ENCODE data around the gene KSR2. TPM values are rescaled to one million over a fixed set of nuclear protein-coding genes. Genes with fewer than 3 reads are reported as not detected.

The KSR2 gene
- total RNA-seq, 1 donor from 2014 or later, result 0.28 TPM

DNA sequence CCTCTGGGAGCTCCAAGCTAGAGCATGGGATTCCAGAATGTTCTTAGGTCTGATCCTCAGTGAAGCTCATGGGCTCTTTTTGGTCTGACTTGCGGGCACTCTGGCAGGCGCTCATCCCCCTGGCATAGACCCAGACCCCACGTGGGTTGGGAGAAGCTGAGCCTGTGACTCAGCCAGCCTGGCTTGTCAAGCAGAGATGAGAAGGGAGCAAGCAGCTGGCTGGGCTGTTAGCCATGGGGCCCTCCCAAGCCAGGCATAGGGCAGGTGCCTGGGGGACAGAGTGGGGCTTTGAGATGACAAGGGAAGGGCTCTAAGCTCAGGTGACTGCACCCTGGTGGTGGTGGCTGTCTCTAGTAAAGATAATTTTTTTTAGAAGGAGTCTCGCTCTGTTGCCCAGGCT is 527.0 kb downstream of the KSR2 start:
- ATAC-seq, result peak; percentile 43

DNA sequence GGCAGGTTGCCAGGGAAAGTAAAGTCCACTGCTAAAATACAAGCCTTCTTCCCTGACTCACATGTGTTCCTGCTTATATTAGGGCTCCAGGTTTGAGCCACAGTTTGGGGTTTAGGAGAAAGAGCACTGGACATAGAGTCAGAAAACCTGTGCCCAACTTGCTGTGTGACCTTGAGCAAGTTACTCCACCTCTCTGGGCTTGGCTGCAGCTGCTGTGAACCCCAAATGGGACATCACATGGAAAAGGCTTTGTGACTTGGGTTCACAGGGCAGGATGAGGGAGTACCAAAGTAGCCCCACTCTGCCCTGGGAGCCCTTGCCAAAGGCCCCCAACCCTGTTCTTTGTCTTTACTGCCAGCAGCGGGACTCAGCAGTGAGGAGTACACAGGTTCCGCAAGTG is 528.4 kb downstream of the KSR2 start:
- ATAC-seq, result no peak

DNA sequence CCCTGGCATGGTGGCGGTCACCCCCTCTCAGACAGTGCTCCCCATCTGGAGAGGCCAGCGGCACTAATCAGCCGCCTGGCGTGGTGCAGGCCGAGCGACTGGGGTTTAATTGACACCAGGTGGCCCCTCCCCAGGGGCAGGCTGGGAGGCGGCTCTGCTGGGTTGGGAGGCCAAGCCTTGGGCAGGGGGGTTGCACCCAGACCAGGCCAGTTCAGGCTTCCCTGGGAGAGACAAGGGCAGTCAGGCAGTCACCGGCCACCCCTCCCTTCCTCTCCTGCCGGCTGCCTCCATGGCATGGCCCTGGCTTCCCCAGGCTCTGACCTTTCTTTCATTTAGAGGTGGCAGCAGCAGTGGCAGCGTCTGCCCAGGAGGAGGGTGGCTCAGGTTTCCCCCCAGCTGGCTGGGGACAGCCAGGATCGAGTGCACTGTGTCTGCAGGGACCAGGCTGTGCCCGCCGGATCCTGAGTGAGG is 529.2 kb downstream of the KSR2 start:
- ATAC-seq, result no peak

DNA sequence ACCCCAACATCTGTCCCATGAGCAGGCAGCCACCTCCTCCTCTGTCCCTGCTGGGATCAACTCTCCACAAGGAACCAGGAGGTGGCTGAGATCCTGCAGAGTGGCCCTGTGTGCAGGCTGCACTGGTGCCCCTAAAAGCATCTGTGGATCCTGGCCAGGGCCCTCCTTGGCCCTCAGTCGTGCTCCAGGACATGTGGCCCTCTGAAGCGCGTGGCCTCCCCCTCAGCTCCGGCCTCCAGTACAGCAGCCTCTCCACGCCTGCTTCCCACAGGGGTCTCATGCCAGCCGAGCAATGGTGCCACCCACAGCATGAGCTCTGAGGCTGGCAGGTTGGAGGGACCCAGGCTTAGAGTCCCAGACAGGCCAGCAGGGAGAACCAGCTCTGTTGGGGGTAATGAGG is 530.0 kb downstream of the KSR2 start:
- peak; percentile 9 for ATAC-seq

DNA sequence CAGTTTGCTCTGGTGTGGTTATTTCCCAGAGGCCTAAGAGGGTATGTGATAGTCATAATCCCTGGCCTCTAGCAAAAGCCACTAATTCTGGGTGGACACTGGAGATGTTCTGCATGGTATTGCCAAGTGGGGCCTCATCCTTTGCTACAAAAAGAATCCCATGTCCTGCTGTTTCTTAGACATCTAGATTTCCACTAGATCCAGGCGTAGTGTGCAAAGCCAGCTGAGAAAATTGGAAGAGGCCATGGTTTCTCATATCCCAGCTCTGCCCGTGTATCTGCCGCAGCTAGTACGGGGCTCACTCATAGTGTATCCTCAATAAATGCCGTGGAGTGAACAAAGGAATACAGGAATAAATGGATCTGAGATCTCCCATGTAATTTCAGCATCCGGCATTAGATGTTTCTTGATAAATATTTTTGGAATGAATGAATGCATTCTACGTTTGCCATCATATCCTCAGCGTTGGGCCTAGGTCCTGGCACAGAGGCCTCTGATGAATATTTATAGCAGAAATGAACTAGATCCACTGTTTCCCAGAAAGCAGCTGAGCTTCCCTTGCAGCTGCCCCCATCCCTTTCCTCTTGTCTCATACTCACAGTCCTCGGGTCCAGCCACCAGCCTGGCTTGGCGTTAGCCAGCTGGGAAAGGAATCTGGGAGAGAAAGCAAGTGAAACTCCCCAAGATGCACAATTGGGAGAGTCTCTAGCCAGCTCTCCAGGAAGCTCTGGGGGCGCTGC is 531.1 kb downstream of the KSR2 start:
- ATAC-seq, result no peak

DNA sequence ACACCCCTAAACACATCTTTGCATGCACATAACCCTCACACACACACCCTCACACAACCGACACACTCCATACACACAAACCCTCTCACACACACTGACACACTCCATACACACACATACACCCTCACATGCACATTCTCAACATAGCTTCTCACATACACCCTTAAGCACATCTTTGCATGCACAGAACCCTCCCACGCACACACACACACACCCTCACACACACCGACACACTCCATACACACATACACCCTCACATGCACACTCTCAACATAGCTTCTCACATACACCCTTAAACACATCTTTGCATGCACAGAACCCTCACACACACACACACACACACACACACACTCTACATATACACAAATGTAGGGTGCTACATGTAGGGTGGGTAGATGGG is 534.9 kb downstream of the KSR2 start:
- no peak for ATAC-seq

DNA sequence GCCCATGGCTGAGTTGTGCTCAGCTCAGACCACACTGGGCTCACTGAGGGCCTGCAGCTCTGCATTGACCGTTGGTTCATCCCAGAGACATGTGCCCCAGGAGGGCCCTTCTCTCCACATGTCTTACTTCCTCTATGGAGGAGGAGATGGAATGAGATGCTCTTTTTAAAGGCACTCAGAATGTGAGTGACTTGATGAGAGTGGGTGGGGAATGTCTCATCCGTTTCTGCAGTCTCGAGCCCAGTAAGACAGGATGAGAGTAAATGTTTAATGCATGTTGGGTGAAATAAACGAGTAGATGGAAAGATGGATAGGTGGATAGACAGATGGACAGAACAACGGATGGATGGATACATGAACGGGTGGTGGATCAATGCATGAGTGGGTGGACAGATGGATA is 538.5 kb downstream of the KSR2 start:
- ATAC-seq, result no peak

DNA sequence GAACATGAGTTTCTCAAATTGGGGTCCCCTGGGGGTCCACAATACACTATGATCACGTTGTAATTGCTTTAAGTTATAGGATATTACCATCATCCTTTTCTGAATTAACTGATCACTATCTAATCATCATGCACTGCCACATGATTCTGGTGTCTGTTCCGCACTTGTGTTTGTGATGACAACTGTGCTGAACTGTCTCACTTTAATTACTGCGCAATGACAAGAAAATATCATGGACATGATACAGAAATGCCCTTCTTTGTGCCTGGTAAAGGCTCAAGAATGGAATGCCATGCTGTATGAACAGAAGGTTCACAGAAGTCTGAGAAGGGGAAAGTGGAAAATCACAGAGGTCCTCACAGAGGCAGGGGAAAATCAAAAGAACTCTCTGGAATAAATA is 541.6 kb downstream of the KSR2 start:
- ATAC-seq, result no peak

DNA sequence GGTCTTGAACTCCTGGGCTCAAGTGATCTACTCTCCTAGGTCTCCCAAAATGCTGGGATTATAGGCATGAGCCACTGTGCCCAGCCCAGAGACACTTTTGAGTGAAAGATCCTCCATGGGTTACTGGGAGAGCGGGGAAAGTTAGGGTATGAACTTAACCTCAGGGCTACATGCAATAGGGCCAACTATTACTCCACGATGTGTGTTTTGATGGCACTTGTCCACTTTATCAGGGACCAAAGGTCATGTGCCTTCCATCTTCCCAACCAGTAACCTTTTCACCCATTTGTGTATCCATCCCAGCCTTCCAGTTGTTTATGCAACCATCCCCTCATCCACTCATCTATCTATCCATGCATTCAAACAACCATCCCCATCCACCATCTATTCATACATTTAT is 546.8 kb downstream of the KSR2 start:
- no peak for ATAC-seq

DNA sequence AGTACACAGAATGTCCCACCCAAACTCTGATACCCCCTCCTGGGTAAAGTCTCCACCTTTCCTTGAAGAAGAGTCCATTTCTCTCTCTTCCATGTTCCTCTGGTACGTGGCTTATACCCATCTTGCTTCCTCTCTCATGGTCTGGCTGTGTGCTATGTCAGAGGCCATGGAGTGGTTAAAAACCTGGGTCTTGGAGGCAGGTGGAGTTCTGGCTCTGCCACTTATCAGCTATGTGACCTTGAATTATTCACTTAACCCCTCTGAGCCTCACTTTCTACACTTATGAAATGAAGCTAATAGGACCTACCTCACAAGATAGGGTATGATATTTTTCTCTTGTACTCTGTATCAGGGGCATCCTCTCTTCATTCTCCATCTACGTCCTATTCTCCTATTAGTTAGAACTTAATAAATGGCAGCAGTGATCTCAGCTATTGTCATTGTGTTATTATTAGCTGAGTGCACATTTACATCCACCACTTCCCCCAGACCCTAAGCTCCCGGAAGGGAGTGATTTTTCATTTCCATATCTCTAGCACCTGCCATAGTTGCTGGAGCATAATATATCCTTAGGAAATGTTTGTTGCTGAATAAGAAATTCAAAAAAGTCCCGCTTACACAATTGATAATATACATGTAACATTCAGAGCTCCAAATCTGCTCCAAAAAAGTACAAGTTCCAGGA is 547.6 kb downstream of the KSR2 start:
- ATAC-seq, result no peak

DNA sequence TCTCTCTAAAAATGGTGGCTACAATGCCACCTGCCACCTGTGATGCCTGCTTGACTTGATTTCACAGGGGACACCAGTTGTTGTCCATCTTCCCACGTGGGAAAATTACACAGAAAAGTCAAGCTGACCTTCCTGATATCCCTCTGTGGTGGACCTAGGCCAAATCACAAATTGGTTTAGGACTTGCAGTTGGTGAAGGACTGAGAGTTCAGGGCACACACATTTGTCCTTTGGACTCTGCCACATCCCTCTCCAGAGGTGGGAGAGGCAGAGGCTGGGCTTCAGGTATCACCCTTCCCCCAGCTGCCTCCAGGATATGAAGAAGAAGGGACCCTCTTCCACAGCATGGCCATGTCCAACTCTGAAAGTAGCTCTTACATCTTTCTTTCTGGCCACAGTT is 551.8 kb downstream of the KSR2 start:
- no peak for ATAC-seq

DNA sequence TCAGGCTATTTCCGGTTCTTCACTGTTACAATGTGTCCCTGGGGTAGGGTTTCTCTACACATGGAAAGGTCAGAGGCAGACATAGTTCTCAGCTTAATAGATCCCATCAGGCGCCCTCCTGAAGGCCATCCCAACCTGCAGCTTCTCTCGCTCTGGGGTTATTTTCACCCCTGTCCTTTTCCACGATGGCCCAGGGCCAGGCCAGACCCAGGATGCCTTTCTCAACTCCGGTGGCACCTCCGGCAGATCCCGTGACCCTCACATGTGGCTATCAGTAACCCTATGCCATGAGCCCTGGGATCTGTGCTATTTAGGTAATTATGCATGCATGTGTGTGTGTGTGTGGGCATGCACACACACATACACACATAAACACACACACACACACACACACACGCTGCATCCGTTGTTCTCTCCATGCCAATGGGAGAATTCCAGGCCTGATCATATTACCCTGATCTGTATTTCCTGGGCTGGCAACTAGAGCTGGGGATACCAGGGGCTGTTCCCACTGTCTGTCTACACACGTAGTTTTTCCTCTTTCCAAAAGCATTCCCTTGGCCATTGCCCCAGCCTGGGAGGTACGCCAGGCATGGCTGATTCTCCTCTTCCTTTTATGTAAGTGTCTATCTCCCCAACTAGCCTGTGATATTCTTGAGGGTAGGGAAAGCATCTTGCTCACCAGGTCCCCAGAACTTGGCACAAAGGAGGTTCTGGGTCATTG is 556.2 kb downstream of the KSR2 start:
- ATAC-seq, result no peak

DNA sequence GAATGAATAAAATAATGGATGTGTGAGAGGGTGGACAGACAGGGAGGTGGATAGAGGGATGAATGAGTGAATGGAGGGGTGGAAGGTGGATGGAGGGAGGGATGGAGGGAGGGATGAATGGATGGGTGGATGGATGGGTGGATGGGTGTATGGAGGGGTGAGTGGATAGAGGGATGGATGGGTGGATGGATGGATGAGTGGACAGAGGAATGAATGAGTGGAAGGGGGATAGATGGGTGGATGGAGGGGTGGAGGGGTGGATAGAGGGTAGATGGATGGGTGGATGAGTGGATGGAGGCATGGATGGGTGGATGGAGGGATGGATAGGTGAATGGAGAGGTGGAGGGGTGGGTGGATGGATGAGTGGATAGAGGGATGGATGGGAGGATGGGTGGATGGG is 559.5 kb downstream of the KSR2 start:
- ATAC-seq, result no peak

DNA sequence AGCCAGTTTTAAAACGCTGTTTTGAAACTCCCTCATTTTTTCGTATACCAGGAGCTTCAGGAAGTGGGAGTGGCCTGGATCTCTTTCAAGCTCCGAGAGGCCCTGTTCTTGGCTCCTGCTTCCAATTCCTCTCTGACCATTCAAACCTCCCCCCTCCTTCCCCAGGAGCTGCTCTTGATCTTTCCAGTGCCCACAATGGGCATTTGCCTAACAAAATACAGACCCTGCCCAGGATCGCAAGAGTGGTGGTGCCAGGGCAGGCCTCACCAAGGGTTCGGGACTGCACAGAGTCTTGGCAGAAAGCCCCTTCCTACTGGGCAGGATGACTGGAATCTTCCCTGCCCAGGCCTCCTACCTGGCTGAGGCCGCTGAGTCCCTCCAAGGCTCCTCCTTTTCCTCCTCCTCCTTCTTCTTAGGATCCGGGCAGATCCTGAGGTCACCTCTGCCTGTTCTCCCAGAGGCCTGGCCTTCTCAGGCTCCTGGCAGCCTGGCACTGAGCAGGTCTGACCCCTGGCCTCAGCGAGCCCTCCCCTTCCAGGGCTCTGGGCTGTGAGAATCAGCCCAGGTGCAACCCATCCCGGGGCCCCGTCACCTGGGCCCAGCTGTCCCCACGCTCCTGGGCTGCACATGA is 560.5 kb downstream of the KSR2 start:
- peak; percentile 32 for ATAC-seq

DNA sequence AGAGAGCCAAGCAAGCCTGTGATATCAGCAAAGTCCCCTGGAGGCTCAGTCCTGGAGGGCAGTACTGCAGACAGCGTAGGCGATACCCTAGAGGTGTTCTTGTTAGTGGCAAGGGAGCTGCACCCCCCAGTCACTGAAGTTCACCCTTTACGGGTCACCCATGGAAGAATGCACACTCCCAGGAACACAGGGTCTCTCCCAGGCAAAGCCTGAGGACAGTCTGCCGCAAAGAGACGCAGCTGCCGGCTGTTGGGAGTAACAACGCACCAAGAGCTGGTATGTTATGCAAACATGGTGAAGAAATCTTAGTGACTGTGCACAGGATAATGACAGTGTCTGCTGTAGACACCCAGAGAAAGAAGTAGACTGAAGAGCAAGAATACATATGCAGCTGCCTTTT is 563.9 kb downstream of the KSR2 start:
- no peak for ATAC-seq

DNA sequence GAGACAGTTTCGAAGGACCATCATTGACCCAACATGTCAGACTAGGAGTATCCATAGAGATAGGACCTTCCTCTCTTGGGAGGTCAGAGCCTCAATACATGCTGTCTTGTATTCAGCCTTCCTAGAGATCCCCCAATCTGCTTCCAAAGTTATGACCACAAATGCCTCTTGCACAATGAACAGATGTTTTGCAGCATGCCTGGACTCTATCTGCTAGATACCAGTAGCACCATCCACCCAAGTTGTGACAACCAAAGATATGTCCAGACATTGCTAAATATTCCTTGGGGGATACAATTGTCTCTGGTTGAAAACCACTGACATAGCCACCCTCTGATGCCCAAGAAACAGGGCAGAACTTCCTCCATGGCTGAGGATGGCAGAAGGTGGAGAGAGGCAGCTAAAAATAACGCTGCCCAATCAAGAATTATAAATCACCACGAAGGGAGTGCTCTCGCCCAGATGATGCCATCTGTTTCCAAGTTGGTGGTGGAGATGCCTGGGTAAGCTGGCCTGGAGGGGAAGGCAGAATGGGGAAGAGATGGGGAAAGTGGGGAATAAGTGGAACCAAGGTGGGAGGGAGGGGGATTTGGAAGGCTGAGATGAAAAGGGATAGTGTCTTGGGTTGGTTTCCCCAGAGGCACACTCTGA is 564.5 kb downstream of the KSR2 start:
- ATAC-seq, result no peak

DNA sequence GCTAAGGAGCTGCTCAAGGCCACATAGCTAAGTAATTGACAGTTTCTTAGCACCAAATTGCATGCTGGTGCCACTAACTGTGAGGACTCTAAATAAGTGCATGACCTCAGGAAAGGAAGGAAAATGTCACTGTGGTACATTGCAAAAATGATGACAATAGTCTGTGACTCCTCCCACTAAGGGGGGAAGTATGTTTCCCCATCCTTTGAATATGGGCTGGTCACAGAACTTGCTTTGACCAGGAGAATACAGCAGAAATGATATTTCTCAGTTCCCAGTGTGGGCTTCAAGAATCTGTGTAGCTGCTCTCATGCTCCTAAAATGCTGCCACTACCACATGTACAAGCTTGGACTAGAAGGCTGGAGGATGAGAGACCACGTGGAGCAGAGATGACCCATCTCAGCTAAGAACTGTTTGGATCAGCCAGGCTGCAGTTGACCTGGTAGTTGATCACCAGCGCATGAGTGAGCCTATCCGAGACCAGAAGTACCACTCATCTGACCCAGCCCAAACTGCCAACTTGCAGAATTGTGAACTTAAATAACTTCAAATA is 565.1 kb downstream of the KSR2 start:
- no peak for ATAC-seq

Other genes starting within 250 kb of the KSR2 start
- gene RFC5, start 47.7 kb upstream of the KSR2 start, total RNA-seq, result 16.2 TPM
- 86.7 TPM for gene WSB2, start 92.2 kb upstream of the KSR2 start, total RNA-seq
- gene VSIG10, start 135.0 kb upstream of the KSR2 start, total RNA-seq, result 14.5 TPM
- gene PEBP1, start 167.1 kb upstream of the KSR2 start, total RNA-seq, result 142 TPM